Stimulated activated CD4-positive, alpha-beta T cell treated with anti-CD3 and anti-CD28 coated beads, Interleukin-1b, Interleukin-23, amount 100 ng/mL, for 1 hour (primary cell): ENCODE data around the gene DDHD1.

Experiments used
- DNase-seq, 2 donors: peaks; one replicate each; pipeline ENCODE4 v3.0.0-alpha.2; 2020; ENCODE audit warnings: low read depth in 2 of 2

Gene DDHD1

DNA sequence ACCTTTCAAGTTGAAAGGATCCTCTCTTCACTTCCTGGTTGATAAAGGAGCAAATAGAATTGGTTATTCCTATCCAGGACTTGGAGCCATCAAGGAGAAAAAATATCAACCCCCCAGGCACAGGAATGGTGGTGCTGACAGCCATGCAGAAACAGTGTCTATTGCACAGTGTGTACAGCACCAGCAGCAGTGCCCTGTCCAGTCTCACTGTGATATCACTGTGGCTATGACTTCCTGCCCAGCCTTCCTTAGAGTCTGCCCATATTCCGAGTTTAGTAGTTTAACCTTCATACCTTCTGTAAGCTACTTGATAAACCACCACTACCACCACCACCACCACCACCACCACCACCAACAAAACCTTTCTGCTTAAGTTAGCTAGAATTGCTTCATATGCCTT lies 157.1 kb downstream of the DDHD1 start:
- no peak for DNase-seq

DNA sequence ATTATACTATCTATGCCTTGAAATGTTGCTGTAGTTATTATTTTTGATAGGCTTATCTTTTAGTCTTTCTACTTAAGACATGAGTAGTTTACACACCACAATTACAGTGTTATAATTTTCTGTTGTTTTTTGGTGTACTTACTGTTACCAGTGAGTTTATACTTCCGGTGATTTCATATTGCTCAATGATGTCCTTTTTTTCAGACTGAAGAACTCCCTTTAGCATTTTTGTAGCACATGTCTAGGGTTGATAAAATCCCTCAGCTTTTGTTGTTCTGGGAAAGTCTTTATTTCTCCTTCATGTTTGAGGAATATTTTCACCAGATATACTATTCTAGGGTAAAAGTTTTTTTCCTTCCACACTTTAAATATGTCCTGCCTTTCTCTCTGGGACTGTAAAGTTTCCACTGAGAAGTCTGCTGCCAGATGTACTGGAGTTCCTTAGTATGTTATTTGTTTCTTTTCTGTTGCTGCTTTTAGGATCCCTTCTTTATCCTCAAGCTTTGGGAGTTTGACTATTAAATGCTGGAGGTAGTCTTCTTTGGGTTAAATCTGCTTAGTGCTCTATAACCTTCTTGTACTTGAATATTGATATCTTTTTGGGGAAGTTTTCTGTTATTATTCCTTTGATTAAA lies 160.8 kb downstream of the DDHD1 start:
- DNase-seq = no peak

DNA sequence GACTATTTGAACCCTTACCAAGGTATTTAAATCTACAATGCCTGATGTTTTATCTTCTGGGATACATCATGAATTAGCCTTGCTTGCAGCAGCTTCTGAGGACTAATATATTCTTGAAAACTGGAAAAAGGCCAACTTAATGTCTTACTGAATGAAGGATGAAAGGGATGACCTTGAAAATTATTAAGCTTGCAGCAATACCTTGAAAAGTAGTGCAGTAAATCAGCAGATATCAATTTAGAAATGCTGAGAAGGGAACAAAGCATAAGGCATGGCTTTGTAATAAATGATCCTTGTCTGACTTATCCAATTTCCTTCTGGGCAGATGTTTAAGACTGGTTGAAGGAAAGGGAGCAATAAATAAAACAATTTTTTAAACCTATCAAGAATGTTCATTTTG lies 165.0 kb downstream of the DDHD1 start:
- DNase-seq = no peak

GRCh38 chr14:52987514-52987913 lies 165.6 kb downstream of the DDHD1 start:
- DNase-seq = no peak

- DNase-seq = no peak
Observed at GRCh38 chr14:52987042-52987441, 166.1 kb downstream of the DDHD1 start.
